ENCODE results near the gene HTR4.

DNA sequence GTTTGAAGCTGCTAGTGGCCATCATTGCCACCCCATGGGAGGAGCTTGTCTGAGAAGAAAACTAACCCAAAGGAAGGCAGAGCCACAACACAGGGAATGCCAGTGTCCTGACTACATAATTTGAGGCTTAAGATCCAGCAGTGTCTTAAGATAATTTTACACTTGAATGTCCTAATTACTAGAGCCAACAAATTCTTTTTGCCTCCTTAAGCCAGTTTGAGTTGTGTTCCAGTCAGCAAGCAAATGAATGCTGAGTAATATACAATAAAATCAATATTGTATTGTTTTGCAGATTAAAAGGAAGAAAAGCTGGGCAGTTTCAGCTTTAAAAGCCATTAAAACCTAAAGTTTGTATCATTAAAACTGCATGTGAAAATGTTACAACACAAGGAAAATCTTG is 13.9 kb downstream of the HTR4 start:
- no peak for TF ChIP-seq CTCF (IDR thresholded peaks at IDR 0.05)
- TF ChIP-seq EZH2phosphoT487 (IDR thresholded peaks at IDR 0.05; ENCODE audit: borderline replicate concordance, low read depth): no peak
- TF ChIP-seq RAD21 (IDR thresholded peaks at IDR 0.05; ENCODE audit: low read length): no peak
- TF ChIP-seq SMC3 (IDR thresholded peaks at IDR 0.05; ENCODE audit: low read depth, low read length): no peak
- TF ChIP-seq, protein P1, sequence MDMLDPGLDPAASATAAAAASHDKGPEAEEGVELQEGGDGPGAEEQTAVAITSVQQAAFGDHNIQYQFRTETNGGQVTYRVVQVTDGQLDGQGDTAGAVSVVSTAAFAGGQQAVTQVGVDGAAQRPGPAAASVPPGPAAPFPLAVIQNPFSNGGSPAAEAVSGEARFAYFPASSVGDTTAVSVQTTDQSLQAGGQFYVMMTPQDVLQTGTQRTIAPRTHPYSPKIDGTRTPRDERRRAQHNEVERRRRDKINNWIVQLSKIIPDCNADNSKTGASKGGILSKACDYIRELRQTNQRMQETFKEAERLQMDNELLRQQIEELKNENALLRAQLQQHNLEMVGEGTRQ (IDR thresholded peaks at IDR 0.05; ENCODE audit: borderline replicate concordance, low read depth, low read length): no peak
- TF ChIP-seq JUND (IDR thresholded peaks at IDR 0.05): no peak
- TF ChIP-seq CHD2 (IDR thresholded peaks at IDR 0.05; ENCODE audit: low read length, partially characterized antibody): no peak
- TF ChIP-seq EP300 (IDR thresholded peaks at IDR 0.05; ENCODE audit: borderline replicate concordance in 1 of 2, low read depth in 1 of 2, low read length in 1 of 2): no peak
- TF ChIP-seq USF1 (IDR thresholded peaks at IDR 0.05; ENCODE audit: borderline replicate concordance, low read depth): no peak
- TF ChIP-seq, protein P2, sequence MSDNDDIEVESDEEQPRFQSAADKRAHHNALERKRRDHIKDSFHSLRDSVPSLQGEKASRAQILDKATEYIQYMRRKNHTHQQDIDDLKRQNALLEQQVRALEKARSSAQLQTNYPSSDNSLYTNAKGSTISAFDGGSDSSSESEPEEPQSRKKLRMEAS (IDR thresholded peaks at IDR 0.05; ENCODE audit: low read depth): no peak
- no peak for TF ChIP-seq POLR2AphosphoS5 (IDR thresholded peaks at IDR 0.05; ENCODE audit: low read depth, low read length)
- TF ChIP-seq PBX3 (IDR thresholded peaks at IDR 0.05): no peak
- no peak for TF ChIP-seq TAF1 (IDR thresholded peaks at IDR 0.05; ENCODE audit: borderline replicate concordance, low read depth, low read length)

Measured in SK-N-SH (cell line).